Measurements from ENCODE around the gene PWWP2B. TPM values are rescaled to one million over a fixed set of nuclear protein-coding genes. Genes with fewer than 3 reads are reported as not detected.

Gene PWWP2B
- total RNA-seq, 1 donor from 2014 or later, result 49.4 TPM

DNA sequence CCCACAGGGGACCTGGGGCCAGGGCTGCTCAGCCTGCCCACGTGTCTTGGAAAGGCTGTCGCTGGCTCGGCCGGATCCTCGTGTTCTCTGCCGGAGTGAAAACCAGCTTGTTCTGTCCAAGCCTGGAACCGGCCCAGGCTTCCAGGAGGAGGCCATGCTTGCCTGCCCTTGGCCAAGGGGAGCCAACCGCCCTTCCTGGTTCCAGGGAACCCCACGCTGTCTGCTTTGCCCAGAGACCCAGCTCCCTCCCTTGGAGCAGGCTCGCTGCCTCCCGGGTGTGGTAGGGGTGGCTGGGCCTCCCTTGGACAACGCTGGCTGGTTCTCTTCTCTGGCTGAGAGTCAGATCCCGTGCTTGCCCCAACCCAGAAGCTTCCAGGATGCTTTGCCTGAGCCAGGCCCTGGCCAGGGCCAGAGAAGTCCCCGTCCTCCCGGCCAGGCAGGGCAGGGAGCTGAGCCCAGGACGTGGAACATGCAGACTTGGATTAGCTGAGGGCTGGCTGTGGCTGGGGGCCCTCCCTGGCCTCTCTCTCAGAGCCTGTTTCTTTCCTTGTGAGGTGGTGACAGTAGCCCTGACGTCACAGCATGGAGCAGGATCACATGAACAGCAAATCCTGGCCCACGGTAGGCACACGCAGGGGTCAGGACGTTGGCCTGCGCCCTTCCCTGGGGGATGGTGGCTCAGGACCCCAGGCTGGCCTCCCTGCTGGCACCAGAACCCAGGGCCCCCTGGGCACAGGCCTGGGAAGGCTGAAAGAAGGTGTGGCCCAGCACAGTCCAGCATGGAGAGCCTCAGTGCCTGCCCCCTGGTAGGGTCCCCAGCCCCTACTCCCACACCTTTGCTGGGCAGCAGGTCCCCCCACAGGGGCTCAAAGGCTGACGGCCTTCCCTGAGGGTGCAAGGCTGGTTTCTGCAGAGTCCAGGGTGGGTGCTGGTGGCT is 67.5 kb downstream of the PWWP2B start:
- Mint-ChIP-seq H3K4me3 (ENCODE audit: unreplicated experiment) (no peak overlapping the region), H3K27me3 (ENCODE audit: unreplicated experiment) (peaks cover under 1% of the 10 kb centered on the region), H3K9me3 (ENCODE audit: unreplicated experiment) (peaks cover under 1% of the 10 kb centered on the region), H3K36me3 (ENCODE audit: unreplicated experiment) (no peaks in the 10 kb centered on the region), H3K27ac (ENCODE audit: unreplicated experiment) (no peak overlapping the region), H3K4me1 (ENCODE audit: low read depth, unreplicated experiment) (peaks cover 1% of the 10 kb centered on the region)
- no peak for DNase-seq
- TF ChIP-seq, protein P1, sequence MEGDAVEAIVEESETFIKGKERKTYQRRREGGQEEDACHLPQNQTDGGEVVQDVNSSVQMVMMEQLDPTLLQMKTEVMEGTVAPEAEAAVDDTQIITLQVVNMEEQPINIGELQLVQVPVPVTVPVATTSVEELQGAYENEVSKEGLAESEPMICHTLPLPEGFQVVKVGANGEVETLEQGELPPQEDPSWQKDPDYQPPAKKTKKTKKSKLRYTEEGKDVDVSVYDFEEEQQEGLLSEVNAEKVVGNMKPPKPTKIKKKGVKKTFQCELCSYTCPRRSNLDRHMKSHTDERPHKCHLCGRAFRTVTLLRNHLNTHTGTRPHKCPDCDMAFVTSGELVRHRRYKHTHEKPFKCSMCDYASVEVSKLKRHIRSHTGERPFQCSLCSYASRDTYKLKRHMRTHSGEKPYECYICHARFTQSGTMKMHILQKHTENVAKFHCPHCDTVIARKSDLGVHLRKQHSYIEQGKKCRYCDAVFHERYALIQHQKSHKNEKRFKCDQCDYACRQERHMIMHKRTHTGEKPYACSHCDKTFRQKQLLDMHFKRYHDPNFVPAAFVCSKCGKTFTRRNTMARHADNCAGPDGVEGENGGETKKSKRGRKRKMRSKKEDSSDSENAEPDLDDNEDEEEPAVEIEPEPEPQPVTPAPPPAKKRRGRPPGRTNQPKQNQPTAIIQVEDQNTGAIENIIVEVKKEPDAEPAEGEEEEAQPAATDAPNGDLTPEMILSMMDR (IDR thresholded peaks at IDR 0.05; ENCODE audit: partially characterized antibody, unreplicated experiment), result no peak

DNA sequence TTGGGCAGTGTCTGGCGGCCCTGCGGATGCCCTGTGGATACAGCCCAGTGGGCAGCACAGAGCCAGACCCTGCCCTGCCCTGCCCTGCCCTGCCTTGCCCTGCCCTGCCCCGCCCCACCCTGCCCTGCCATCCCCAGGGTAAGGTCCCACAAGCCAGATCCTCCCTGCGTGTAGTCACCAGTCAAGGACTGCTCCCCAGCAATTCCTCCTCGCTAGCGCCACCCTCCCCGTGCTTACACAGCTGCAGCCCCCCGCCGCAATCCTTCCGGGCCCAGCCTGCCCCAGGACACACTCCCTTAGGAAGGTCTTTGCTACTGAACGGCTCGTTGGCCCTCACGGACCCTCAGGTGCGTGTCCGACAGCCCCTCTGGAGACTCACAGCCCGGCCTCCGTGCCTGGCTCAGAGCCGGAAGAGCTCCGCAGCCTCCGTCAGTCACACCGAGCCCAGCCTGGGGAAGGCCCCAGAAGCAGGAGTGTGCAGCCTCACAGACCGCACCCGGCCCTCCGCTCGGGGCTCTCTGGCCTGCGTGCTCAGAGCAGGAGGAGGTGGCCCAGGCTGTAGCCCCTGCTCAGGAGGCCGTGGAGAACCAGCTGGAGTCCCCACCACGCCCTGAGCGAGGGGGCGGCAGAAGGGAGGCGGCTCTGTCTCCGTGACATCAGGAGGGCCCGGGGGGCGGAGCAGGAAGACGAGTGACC is 68.3 kb downstream of the PWWP2B start:
- Mint-ChIP-seq H3K4me1 (ENCODE audit: low read depth, unreplicated experiment) (peaks cover 5% of the 10 kb centered on the region), H3K27ac (ENCODE audit: unreplicated experiment) (no peak overlapping the region), H3K4me3 (ENCODE audit: unreplicated experiment) (no peak overlapping the region), H3K36me3 (ENCODE audit: unreplicated experiment) (no peaks in the 10 kb centered on the region), H3K9me3 (ENCODE audit: unreplicated experiment) (peaks cover 3% of the 10 kb centered on the region), H3K27me3 (ENCODE audit: unreplicated experiment) (peaks cover 2% of the 10 kb centered on the region)
- TF ChIP-seq, protein P1 (IDR thresholded peaks at IDR 0.05; ENCODE audit: partially characterized antibody, unreplicated experiment), result no peak
- peak; percentile 39 for DNase-seq

DNA sequence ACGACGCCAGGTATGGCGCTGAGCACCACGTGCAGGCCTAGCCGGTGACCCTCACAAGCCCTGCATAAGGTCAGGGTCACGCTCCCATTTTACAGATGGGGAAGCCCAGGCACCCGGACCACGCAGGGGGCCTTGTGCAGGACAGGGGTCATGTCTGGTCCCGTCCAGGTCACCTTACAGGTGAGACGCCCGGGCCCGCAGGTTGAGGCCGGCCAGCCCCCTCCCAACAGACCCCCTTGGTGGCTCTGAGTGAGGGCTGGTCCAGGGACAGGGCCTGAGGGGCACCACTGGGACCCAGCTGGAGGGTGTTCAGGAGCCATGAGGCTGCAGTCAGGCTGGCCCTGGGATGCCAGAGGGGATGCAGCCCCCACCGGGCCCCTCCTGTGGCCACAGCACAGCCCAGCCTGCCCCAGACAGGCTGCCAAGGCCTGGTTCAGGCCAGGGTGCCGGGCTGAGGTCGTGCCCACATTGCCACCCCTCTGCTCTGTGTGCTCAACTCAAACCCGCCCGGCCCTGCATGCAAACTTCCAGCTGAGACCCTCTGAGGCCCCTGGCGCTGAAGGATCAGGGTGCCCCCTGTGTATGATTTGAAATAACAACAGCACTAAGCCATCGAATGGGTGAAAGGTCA is 69.0 kb downstream of the PWWP2B start:
- Mint-ChIP-seq H3K9me3 (ENCODE audit: unreplicated experiment) (peaks cover 6% of the 10 kb centered on the region), H3K36me3 (ENCODE audit: unreplicated experiment) (no peaks in the 10 kb centered on the region), H3K4me3 (ENCODE audit: unreplicated experiment) (no peak overlapping the region), H3K27me3 (ENCODE audit: unreplicated experiment) (peaks cover 7% of the 10 kb centered on the region), H3K27ac (ENCODE audit: unreplicated experiment) (no peak overlapping the region), H3K4me1 (ENCODE audit: low read depth, unreplicated experiment) (peaks cover 5% of the 10 kb centered on the region)
- DNase-seq, result no peak
- TF ChIP-seq, protein P1 (IDR thresholded peaks at IDR 0.05; ENCODE audit: partially characterized antibody, unreplicated experiment), result no peak

DNA sequence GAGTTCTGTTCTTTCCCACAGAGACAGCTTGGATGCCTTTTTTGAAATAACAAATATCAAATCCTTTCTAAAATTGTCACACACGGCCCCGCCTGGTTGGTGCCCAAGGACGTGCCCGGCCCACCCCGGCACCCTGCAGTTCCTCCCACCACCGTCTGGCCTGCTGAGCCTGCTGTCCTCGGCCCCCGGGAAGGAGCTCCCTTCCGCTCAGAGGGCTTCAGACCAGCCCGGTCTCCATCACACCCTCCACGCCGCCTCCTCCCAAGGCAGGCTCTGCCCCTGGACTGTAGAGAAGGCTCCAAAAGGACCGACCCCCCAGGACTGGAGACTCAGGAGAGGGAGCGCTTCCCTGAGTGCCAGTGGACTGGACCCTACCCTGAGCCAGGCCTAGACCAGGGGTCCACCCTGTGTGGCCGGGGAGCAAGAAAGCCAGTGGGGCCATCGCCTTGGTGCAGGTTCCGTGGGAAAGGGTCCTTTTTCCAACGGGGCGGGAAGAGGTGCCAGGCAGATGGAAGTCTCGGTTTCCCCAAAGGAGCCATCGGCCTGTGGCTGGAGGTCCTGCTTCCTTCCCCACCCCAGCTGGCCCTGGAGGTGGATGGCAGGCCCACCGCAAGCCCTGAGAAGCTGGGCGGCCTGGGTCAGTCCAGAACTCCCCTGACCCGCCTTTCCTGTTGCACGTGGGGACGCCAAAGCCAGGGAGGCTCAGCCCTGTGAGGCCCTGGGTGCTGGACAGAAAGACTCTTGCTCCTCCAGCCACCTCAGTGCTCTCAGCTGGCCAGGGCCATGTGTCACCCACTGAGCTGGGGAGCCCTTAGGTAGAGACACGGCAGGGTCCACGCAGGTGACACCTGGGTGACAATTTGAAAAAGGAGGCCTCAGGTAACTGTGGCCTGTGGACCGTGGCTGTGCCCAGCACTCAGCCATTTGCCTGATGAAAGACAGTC is 69.8 kb downstream of the PWWP2B start:
- TF ChIP-seq, protein P1 (IDR thresholded peaks at IDR 0.05; ENCODE audit: partially characterized antibody, unreplicated experiment), result no peak
- Mint-ChIP-seq H3K4me1 (ENCODE audit: low read depth, unreplicated experiment) (peaks cover 5% of the 10 kb centered on the region), H3K36me3 (ENCODE audit: unreplicated experiment) (no peaks in the 10 kb centered on the region), H3K4me3 (ENCODE audit: unreplicated experiment) (no peak overlapping the region), H3K9me3 (ENCODE audit: unreplicated experiment) (peaks cover 8% of the 10 kb centered on the region), H3K27me3 (ENCODE audit: unreplicated experiment) (peaks cover 7% of the 10 kb centered on the region), H3K27ac (ENCODE audit: unreplicated experiment) (no peak overlapping the region)
- DNase-seq, result no peak

Other genes with a start within 250 kb of the PWWP2B start
- 402 TPM for gene DPYSL4, start 210.3 kb upstream of the PWWP2B start, total RNA-seq (ENCODE audit: unreplicated experiment)
- gene STK32C, start 89.2 kb upstream of the PWWP2B start, total RNA-seq (ENCODE audit: unreplicated experiment), result 69.2 TPM
- gene LRRC27, start 65.0 kb upstream of the PWWP2B start, total RNA-seq (ENCODE audit: unreplicated experiment), result 13.8 TPM
- 36.3 TPM for gene INPP5A, start 140.6 kb downstream of the PWWP2B start, total RNA-seq (ENCODE audit: unreplicated experiment)

Measured in glutamatergic neuron (in vitro differentiated cells).